ENCODE data around the gene EIF4G3.

GRCh38 chr1:21162740-21163464 lies 13.8 kb downstream of the EIF4G3 start:
- TF ChIP-seq CTCF (IDR thresholded peaks at IDR 0.05) (no peak), USF1 (IDR thresholded peaks at IDR 0.05; ENCODE audit: borderline replicate concordance, low read depth) (no peak), REST (IDR thresholded peaks at IDR 0.05; ENCODE audit: low read depth, low read length) (no peak), YY1 (IDR thresholded peaks at IDR 0.05; ENCODE audit: low read depth) (no peak), USF2 (IDR thresholded peaks at IDR 0.05; ENCODE audit: borderline replicate concordance, low read depth, low read length) (no peak), MEF2A (IDR thresholded peaks at IDR 0.05; ENCODE audit: borderline replicate concordance, low read depth) (no peak), RAD21 (IDR thresholded peaks at IDR 0.05; ENCODE audit: low read length) (no peak), TCF12 (IDR thresholded peaks at IDR 0.05) (no peak)
